Thoracic aorta (tissue), 2 donors: ENCODE results near the gene ZDHHC22. TPM values are rescaled to one million over a fixed set of nuclear protein-coding genes. Genes with fewer than 3 reads are reported as not detected.

ENCODE experiments used
- ATAC-seq: fragments of 150-250 bp; one replicate; pipeline ENCODE4 v1.8.0; 2017; ENCODE audit warnings: low read depth; ENCODE audit not compliant: insufficient number of reproducible peaks, low FRiP score
- DNase-seq: peaks from one replicate; pipeline ENCODE4 v3.0.0-alpha.2; 2020; ENCODE audit warnings: low spot score
- H3K27ac ChIP-seq, 2 donors: fragments of 200-600 bp; sonication (generic); 1 replicate in 1 of 2; 2 replicates in 1 of 2; pipeline ENCODE4 v1.5.1; 2016; ENCODE audit warnings: mild to moderate bottlenecking in 2 of 2, moderate library complexity in 2 of 2
- H3K27me3 ChIP-seq: fragments of 200-600 bp; sonication (generic); replicated peaks from 2 replicates; pipeline ENCODE4 v1.6.0; 2016; ENCODE audit warnings: mild to moderate bottlenecking; ENCODE audit not compliant: insufficient read depth
- H3K36me3 ChIP-seq: fragments of 200-600 bp; sonication (generic); one replicate; pipeline ENCODE4 v1.5.1; 2016
- H3K4me1 ChIP-seq, 2 donors: fragments of 200-600 bp; sonication (generic); 1 replicate in 1 of 2; 2 replicates in 1 of 2; pipeline versions ENCODE4 v1.5.1 to v1.6.0; 2016; ENCODE audit warnings: low read depth in 2 of 2, mild to moderate bottlenecking in 1 of 2; ENCODE audit not compliant: control insufficient read depth in 1 of 2
- H3K4me3 ChIP-seq: fragments of 200-600 bp; sonication (generic); 2 replicates; pipeline ENCODE4 v1.5.1; 2016; ENCODE audit warnings: mild to moderate bottlenecking
- H3K9me3 ChIP-seq: fragments of 200-600 bp; sonication (generic); 2 replicates; pipeline ENCODE4 v1.5.1; 2016
- total RNA-seq, 2 donors: library from RNA; depleted of rRNA; stranded (reverse); fragments of >200 nt; gene quantifications; one replicate each; pipeline versions ENCODE4 v1.1.0 to v1.2.3, GENCODE V29; 2016
- TF ChIP-seq, protein P1 (sequence below): fragments of 200-600 bp; sonication (generic); IDR thresholded peaks from one replicate; pipeline ENCODE4 v1.5.1; 2019; ENCODE audit warnings: antibody characterized with exemption

Gene ZDHHC22
- total RNA-seq, 2 donors from 2014 or later = not detected

GRCh38 chr14:77083082-77083481 lies 58.5 kb downstream of the ZDHHC22 start:
- Histone ChIP-seq H3K27ac (no peak overlapping the region), H3K4me3 (no peak overlapping the region), H3K9me3 (peaks cover 6% of the 10 kb centered on the region), H3K27me3 (no peaks in the 10 kb centered on the region), H3K4me1 (no peaks in the 10 kb centered on the region), H3K36me3 (no peaks in the 10 kb centered on the region)
- no peak for DNase-seq
- TF ChIP-seq, protein P1, sequence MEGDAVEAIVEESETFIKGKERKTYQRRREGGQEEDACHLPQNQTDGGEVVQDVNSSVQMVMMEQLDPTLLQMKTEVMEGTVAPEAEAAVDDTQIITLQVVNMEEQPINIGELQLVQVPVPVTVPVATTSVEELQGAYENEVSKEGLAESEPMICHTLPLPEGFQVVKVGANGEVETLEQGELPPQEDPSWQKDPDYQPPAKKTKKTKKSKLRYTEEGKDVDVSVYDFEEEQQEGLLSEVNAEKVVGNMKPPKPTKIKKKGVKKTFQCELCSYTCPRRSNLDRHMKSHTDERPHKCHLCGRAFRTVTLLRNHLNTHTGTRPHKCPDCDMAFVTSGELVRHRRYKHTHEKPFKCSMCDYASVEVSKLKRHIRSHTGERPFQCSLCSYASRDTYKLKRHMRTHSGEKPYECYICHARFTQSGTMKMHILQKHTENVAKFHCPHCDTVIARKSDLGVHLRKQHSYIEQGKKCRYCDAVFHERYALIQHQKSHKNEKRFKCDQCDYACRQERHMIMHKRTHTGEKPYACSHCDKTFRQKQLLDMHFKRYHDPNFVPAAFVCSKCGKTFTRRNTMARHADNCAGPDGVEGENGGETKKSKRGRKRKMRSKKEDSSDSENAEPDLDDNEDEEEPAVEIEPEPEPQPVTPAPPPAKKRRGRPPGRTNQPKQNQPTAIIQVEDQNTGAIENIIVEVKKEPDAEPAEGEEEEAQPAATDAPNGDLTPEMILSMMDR = no peak
- no peak for ATAC-seq

- DNase-seq = no peak
- H3K36me3 ChIP-seq = no peaks in the 10 kb centered on the region
These were observed 59.2 kb downstream of the ZDHHC22 start for GRCh38 chr14:77082356-77082755.

More at GRCh38 chr14:77082356-77082755, 59.2 kb downstream of the ZDHHC22 start:
- H3K27ac ChIP-seq = no peak overlapping the region
- TF ChIP-seq, protein P1 = no peak
- ATAC-seq = no peak
- no peaks in the 10 kb centered on the region for H3K4me1 ChIP-seq
- H3K9me3 ChIP-seq = peaks cover 6% of the 10 kb centered on the region
- H3K4me3 ChIP-seq = no peak overlapping the region
- no peaks in the 10 kb centered on the region for H3K27me3 ChIP-seq

Other genes with a start within 250 kb of the ZDHHC22 start
- gene IRF2BPL, start 113.1 kb downstream of the ZDHHC22 start, total RNA-seq = 10 to 100 TPM; 49.6 to 69.7 TPM
- 10 to 100 TPM; 38.3 to 44.4 TPM for gene CIPC, start 43.5 kb downstream of the ZDHHC22 start, total RNA-seq
- under 1 TPM in 1 of 2 donors, not detected in 1; under 0.01 TPM for gene TMEM63C, start 40.0 kb upstream of the ZDHHC22 start, total RNA-seq
- gene NGB, start 129.4 kb upstream of the ZDHHC22 start, total RNA-seq = not detected
- 10 to 100 TPM; 15.8 to 25.0 TPM for gene POMT2, start 179.1 kb upstream of the ZDHHC22 start, total RNA-seq
- gene GSTZ1, start 179.2 kb upstream of the ZDHHC22 start, total RNA-seq = 10 to 100 TPM in 1 of 2 donors, 1 to 10 TPM in 1; 3.1 to 11.5 TPM
- 10 to 100 TPM; 10.0 to 12.0 TPM for gene TMED8, start 235.3 kb upstream of the ZDHHC22 start, total RNA-seq
- under 1 TPM in 1 of 2 donors, not detected in 1; 0.14 TPM for gene SAMD15, start 235.6 kb upstream of the ZDHHC22 start, total RNA-seq